Neural progenitor cell (in vitro differentiated cells): Measurements from ENCODE around the gene ELOF1. TPM values are rescaled to one million over a fixed set of nuclear protein-coding genes. Genes with fewer than 3 reads are reported as not detected.
"Not testable (repeated sequence)": the region's sequence is repeated elsewhere in the genome, so short reads cannot be mapped to it uniquely, and the experiment has no call there.

Experiments used
- DNase-seq: peaks from one replicate; pipeline ENCODE4 v3.0.0-alpha.2; 2016; ENCODE audit warnings: low spot score
- H2AFZ ChIP-seq: fragments of 200-600 bp; sonication (generic); replicated peaks from 2 replicates; pipeline ENCODE4 v1.6.1; 2016; ENCODE audit warnings: antibody characterized with exemption
- H3F3A ChIP-seq: fragments of 200-600 bp; sonication (generic); 2 replicates; pipeline ENCODE4 v1.6.1; 2016; ENCODE audit warnings: antibody characterized with exemption, low read depth
- H3K27ac ChIP-seq: fragments of 200-600 bp; sonication (generic); 2 replicates; pipeline ENCODE4 v1.5.1; 2016; ENCODE audit warnings: mild to moderate bottlenecking
- H3K27me3 ChIP-seq: fragments of 200-600 bp; sonication (generic); 2 replicates; pipeline ENCODE4 v1.6.1; 2016; ENCODE audit warnings: mild to moderate bottlenecking, moderate library complexity
- H3K36me3 ChIP-seq: fragments of 200-600 bp; sonication (generic); 2 replicates; pipeline ENCODE4 v1.5.1; 2016
- H3K4me1 ChIP-seq: fragments of 200-600 bp; sonication (generic); 2 replicates; pipeline ENCODE4 v1.6.1; 2016; ENCODE audit warnings: mixed run types
- H3K4me2 ChIP-seq: fragments of 200-600 bp; sonication (generic); 2 replicates; pipeline ENCODE4 v1.6.1; 2016
- H3K4me3 ChIP-seq: fragments of 200-600 bp; sonication (generic); 2 replicates; pipeline ENCODE4 v1.5.1; 2016
- H3K79me2 ChIP-seq: fragments of 200-600 bp; sonication (generic); 2 replicates; pipeline ENCODE4 v1.6.1; 2016; ENCODE audit warnings: low read depth
- H3K9ac ChIP-seq: fragments of 200-600 bp; sonication (generic); 2 replicates; pipeline ENCODE4 v1.6.1; 2016
- H3K9me3 ChIP-seq: fragments of 200-600 bp; sonication (generic); 2 replicates; pipeline ENCODE4 v1.5.1; 2016; ENCODE audit warnings: low read depth
- H4K20me1 ChIP-seq: fragments of 200-600 bp; sonication (generic); 2 replicates; pipeline ENCODE4 v1.6.1; 2016; ENCODE audit warnings: low read depth
- H3K27ac Mint-ChIP-seq: 3 replicates; pipeline ENCODE4 v1.8.0; 2021; ENCODE audit warnings: mixed read lengths
- H3K27me3 Mint-ChIP-seq: 2 replicates; pipeline ENCODE4 v1.8.0; 2022; ENCODE audit warnings: low read depth, mild to moderate bottlenecking, inconsistent platforms, moderate library complexity, mixed read lengths; ENCODE audit not compliant: insufficient read depth
- H3K36me3 Mint-ChIP-seq: 3 replicates; pipeline ENCODE4 v1.8.0; 2021; ENCODE audit warnings: mixed read lengths
- H3K4me1 Mint-ChIP-seq: 3 replicates; pipeline ENCODE4 v1.8.0; 2021; ENCODE audit warnings: mixed read lengths
- H3K4me3 Mint-ChIP-seq: 3 replicates; pipeline ENCODE4 v1.8.0; 2021; ENCODE audit warnings: mild to moderate bottlenecking, moderate library complexity, mixed read lengths
- H3K9me3 Mint-ChIP-seq: 3 replicates; pipeline ENCODE4 v1.8.0; 2020; ENCODE audit warnings: mixed read lengths
- EZH2 ChIP-seq: fragments of 200-600 bp; sonication (generic); IDR thresholded peaks from 2 replicates; pipeline ENCODE4 v1.6.1; 2017; ENCODE audit warnings: antibody characterized with exemption, mild to moderate bottlenecking, moderate library complexity
- EZH2phosphoT487 ChIP-seq: fragments of 200-600 bp; sonication (generic); IDR thresholded peaks from 2 replicates; pipeline ENCODE4 v1.6.1; 2017; ENCODE audit warnings: antibody characterized with exemption
- total RNA-seq: library from RNA; depleted of rRNA; stranded (reverse); fragments of >200 nt; gene quantifications from 2 replicates; pipeline ENCODE4 v1.2.3, GENCODE V29; 2015; ENCODE audit warnings: low replicate concordance
- TF ChIP-seq, protein P1 (sequence below): fragments of 200-600 bp; sonication (generic); IDR thresholded peaks from 2 replicates; pipeline ENCODE4 v1.5.1; 2017; ENCODE audit warnings: antibody characterized with exemption, mild to moderate bottlenecking

The ELOF1 gene
- 26.9 and 40.0 TPM in 2 replicates for total RNA-seq

DNA sequence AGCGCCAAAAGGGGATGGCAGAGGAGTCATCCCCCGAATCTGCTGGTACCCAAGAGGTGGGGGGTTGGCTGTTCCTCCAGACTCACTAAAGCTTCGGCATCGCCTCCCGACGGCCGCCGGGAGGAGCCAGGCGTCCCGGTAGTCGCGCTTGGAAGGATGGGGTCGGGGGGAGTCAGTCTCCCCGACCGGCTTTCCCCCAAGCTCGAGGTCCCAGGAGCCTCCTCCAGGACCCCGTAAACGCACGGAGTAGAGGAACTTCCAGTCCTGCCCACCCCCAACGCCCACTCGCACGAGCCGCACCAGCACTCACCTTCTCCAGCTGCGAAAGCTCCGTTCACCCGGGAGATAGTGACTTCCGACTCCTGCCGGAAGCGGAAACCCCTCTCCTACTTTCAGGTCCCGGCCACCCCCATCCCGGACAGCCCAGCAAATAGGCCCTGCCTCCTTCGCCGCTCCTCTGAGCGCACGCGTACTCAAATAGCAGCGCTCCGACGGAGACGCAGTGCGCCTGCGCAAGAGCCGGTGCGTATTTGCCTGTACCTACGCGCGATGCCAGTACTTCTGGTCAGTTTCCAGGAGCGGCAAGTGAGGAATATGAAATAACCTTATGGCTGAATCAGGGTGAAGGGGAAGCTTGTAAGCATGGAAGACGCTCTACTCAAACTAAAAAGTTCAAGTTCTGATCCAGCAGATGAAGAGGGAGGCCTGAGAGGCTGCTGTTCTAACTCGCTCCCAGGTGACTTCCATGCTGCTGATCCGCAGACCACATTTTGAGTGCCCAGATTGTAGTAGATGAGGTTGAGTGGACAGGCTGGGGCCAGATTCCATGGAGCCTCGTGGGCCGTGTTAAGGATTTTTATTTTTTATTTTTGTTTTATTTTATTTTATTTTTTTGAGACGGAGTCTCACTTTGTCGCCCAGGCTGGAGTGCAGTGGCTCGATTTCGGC is at the start of gene ELOF1:
Gene ELOF1, minus strand, starts transcription at position 350 of the 948 bp plus-strand sequence. CDS start 4,883 bp downstream, outside the sequence.
- H3K27ac Mint-ChIP-seq, result peak within 1 kb of the TSS; percentile 68
- H3K4me3 ChIP-seq, result peak within 1 kb of the TSS; percentile 90
- no peaks in the 10 kb centered on the region for H3K27me3 ChIP-seq
- no peaks in the 10 kb centered on the region for H3K9me3 ChIP-seq
- peaks cover 2% of the 10 kb centered on the region for H3K27me3 Mint-ChIP-seq
- H3K36me3 ChIP-seq, result no peaks in the 10 kb centered on the region
- peak within 1 kb of the TSS; percentile 89 for H3K4me2 ChIP-seq
- peaks cover 6% of the 10 kb centered on the region for H3K36me3 Mint-ChIP-seq
- H3F3A ChIP-seq, result peaks cover 4% of the 10 kb centered on the region
- DNase-seq, result peak; percentile 99
- H3K27ac ChIP-seq, result no peak within 1 kb of the TSS
- H3K79me2 ChIP-seq, result peaks cover 40% of the 10 kb centered on the region
- peaks cover 22% of the 10 kb centered on the region for H4K20me1 ChIP-seq
- TF ChIP-seq EZH2phosphoT487, result no peak
- TF ChIP-seq, protein P1, sequence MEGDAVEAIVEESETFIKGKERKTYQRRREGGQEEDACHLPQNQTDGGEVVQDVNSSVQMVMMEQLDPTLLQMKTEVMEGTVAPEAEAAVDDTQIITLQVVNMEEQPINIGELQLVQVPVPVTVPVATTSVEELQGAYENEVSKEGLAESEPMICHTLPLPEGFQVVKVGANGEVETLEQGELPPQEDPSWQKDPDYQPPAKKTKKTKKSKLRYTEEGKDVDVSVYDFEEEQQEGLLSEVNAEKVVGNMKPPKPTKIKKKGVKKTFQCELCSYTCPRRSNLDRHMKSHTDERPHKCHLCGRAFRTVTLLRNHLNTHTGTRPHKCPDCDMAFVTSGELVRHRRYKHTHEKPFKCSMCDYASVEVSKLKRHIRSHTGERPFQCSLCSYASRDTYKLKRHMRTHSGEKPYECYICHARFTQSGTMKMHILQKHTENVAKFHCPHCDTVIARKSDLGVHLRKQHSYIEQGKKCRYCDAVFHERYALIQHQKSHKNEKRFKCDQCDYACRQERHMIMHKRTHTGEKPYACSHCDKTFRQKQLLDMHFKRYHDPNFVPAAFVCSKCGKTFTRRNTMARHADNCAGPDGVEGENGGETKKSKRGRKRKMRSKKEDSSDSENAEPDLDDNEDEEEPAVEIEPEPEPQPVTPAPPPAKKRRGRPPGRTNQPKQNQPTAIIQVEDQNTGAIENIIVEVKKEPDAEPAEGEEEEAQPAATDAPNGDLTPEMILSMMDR, result peak; percentile 31
- no peak for TF ChIP-seq EZH2
- H3K4me1 ChIP-seq, result peaks cover 5% of the 10 kb centered on the region
- H3K4me3 Mint-ChIP-seq, result peak within 1 kb of the TSS; percentile 98
- peak within 1 kb of the TSS; percentile 82 for H3K9ac ChIP-seq
- peaks cover 26% of the 10 kb centered on the region for H3K4me1 Mint-ChIP-seq
- H3K9me3 Mint-ChIP-seq, result no peaks in the 10 kb centered on the region
- H2AFZ ChIP-seq, result peak within 1 kb of the TSS; percentile 86

DNA sequence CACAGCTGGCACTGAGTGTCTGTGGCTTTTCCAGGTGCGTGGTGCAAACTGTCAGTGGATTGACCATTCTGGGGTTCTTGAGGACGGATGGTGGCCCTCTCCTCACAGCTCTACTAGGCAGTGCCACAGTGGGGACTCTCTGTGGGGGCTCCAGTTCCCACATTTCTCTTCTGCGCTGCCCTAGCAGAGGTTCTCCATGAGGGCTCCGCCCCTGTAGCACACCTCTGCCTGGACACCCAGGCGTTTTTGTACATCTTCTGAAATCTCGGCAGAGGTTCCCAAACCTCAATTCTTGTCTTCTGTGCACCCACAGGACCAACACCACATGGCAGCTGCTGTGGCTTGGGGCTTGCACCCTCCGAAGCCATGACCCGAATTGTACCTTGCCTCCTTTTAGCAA is 47.5 kb upstream of the ELOF1 start:
- H3K4me3 ChIP-seq, result no peak overlapping the region
- peaks cover 20% of the 10 kb centered on the region for H3K27me3 Mint-ChIP-seq
- peaks cover 98% of the 10 kb centered on the region for H3K79me2 ChIP-seq
- no peak overlapping the region for H2AFZ ChIP-seq
- H3F3A ChIP-seq, result no peaks in the 10 kb centered on the region
- H4K20me1 ChIP-seq, result no peaks in the 10 kb centered on the region
- no peak for DNase-seq
- peaks cover 22% of the 10 kb centered on the region for H3K36me3 ChIP-seq
- no peak overlapping the region for H3K4me2 ChIP-seq
- H3K4me1 ChIP-seq, result no peaks in the 10 kb centered on the region
- TF ChIP-seq EZH2, result no peak
- no peak for TF ChIP-seq EZH2phosphoT487
- TF ChIP-seq, protein P1, result no peak
- H3K9ac ChIP-seq, result no peak overlapping the region
- peaks cover 89% of the 10 kb centered on the region for H3K9me3 Mint-ChIP-seq
- H3K9me3 ChIP-seq, result no peaks in the 10 kb centered on the region
- no peak overlapping the region for H3K27ac Mint-ChIP-seq
- no peak overlapping the region for H3K27ac ChIP-seq
- no peaks in the 10 kb centered on the region for H3K27me3 ChIP-seq
- H3K4me1 Mint-ChIP-seq, result no peaks in the 10 kb centered on the region
- no peak overlapping the region for H3K4me3 Mint-ChIP-seq
- H3K36me3 Mint-ChIP-seq, result peaks cover 82% of the 10 kb centered on the region

DNA sequence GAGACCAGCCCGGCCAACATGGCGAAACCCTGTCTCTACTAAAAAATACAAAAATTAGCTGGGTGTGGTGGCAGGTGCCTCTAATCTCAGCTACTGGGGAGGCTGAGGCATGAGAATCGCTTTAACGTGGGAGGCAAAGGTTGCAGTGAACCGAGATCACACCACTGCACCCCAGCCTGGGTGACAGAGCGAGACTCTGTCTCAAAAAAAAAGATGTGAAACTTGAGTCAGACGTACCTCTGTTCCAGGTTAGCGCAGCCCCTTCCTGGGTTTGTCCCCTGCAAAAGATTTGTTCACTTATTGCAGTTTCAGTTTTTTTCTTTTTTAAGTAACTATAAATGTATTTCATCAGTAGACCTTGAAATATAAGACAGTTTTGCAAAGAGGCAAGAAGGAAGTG is 40.7 kb upstream of the ELOF1 start:
- peaks cover 58% of the 10 kb centered on the region for H3K36me3 Mint-ChIP-seq
- peaks cover 26% of the 10 kb centered on the region for H3K36me3 ChIP-seq
- H3K4me3 Mint-ChIP-seq, result peak overlapping the region; percentile 98
- H2AFZ ChIP-seq, H3K27ac Mint-ChIP-seq, H3K27me3 Mint-ChIP-seq, H3K4me1 ChIP-seq, H3K4me2 ChIP-seq, H3K4me3 ChIP-seq, H3K4me1 Mint-ChIP-seq, H3K9ac ChIP-seq, H3K27me3 ChIP-seq, H3F3A ChIP-seq, H3K27ac ChIP-seq, H3K9me3 ChIP-seq, DNase-seq, H4K20me1 ChIP-seq: not testable (repeated sequence)
- peaks cover 72% of the 10 kb centered on the region for H3K79me2 ChIP-seq
- H3K9me3 Mint-ChIP-seq, result peaks cover 62% of the 10 kb centered on the region

GRCh38 chr19:11598746-11599145 is 39.7 kb upstream of the ELOF1 start:
- peaks cover 62% of the 10 kb centered on the region for H3K79me2 ChIP-seq
- peaks cover 8% of the 10 kb centered on the region for H3K4me1 ChIP-seq
- no peak for DNase-seq
- H3K27ac ChIP-seq, result no peak overlapping the region
- peak overlapping the region; percentile 88 for H3K4me2 ChIP-seq
- Mint-ChIP-seq H3K36me3 (peaks cover 49% of the 10 kb centered on the region), H3K4me3 (peak overlapping the region; percentile 98), H3K4me1 (peaks cover 9% of the 10 kb centered on the region), H3K27me3 (peaks cover 5% of the 10 kb centered on the region), H3K27ac (no peak overlapping the region), H3K9me3 (peaks cover 53% of the 10 kb centered on the region)
- H3K9me3 ChIP-seq, result no peaks in the 10 kb centered on the region
- no peak overlapping the region for H2AFZ ChIP-seq
- no peaks in the 10 kb centered on the region for H3K27me3 ChIP-seq
- peaks cover 6% of the 10 kb centered on the region for H4K20me1 ChIP-seq
- no peaks in the 10 kb centered on the region for H3F3A ChIP-seq
- no peak for TF ChIP-seq EZH2phosphoT487
- TF ChIP-seq, protein P1, result no peak
- TF ChIP-seq EZH2, result no peak
- H3K36me3 ChIP-seq, result peaks cover 19% of the 10 kb centered on the region
- H3K4me3 ChIP-seq, result peak overlapping the region; percentile 88
- no peak overlapping the region for H3K9ac ChIP-seq
